HG02938 (cell line): ENCODE data around the gene LINGO1.

Experiments used
- ATAC-seq: cut with Tn5 transposase; IDR thresholded peaks from one replicate; pipeline ENCODE4 v1.9.1; 2021; ENCODE audit warnings: mild to moderate bottlenecking, moderate library complexity; ENCODE audit not compliant: unreplicated experiment

Gene LINGO1

DNA sequence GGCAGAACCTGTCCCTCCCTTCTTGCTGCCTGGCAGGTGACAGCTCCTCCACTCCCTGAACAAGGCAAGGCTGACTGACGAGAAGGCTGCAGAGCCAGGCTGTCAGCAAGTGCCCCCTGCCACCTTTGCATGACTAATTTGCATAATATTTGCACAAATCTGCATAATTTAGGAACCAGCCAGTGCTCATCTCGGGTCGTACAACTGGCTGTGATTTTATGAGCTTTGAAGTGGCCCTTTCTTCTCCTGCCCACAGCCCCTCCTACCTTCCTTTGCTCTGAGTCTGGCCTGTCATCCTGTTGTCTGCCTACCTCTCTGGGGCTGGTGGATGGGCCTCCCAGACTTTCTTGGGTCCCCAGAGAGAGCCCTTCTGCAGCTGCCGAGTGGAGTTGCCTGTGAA lies 58.9 kb downstream of the LINGO1 start:
- ATAC-seq: no peak

DNA sequence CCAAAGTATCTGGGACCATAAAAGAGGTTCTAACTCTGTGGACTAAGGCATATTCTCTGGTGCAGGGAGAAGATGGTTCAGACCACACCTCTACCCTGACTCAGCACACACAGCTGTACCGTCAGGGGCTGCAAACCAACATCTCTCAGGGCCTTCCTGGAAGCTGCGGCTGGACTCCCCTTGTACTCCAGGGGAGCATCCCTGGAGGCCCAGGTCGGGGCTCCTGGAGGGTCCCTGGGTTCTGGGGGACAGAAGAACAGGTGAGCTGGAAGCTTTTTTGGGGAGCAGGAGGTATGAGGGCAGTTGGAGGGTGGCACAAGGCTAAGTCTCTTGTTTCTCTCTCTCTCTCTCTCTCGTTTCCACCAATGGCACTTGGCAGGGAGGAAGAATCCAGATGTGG lies 60.5 kb downstream of the LINGO1 start:
- ATAC-seq: no peak

DNA sequence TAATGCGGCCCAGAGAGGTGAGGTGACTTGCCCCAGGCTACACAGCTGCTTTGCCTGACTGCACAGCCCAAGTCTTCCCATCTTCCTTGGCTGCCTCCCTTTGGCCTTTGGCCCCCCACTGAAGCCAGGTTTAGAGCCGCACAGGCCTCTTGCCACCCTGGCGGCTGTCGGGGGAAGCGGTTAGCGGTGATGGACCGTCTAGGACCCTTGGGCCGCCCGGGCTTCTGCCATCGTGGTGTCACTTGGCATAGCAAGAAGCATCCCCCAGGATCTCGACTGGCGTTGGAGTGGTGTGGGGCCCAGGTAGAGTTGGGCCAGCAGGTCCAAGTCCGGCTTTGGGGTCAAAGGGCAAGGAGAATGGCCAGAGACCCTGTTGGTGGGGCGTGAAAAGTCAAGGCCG lies 61.0 kb downstream of the LINGO1 start:
- no peak for ATAC-seq

DNA sequence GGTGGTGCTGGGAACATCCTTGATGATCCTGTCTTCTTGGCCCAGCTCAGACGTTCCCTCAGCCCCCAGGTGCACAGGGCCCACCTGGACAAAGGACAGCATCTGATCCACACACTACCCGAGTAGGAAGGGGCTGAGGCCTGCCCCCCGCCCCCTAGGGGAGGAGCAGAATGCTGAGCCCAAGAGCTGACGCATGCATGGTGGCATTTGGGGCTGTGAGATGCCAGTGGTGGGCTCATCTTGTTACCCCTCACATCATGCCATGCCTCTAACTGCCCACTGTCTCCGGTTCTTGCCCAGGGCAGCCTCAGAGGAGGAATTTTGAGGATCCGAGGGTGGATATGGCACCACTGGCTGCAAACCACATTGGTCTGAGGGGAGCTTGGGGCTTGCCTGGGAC lies 61.5 kb downstream of the LINGO1 start:
- ATAC-seq: no peak

DNA sequence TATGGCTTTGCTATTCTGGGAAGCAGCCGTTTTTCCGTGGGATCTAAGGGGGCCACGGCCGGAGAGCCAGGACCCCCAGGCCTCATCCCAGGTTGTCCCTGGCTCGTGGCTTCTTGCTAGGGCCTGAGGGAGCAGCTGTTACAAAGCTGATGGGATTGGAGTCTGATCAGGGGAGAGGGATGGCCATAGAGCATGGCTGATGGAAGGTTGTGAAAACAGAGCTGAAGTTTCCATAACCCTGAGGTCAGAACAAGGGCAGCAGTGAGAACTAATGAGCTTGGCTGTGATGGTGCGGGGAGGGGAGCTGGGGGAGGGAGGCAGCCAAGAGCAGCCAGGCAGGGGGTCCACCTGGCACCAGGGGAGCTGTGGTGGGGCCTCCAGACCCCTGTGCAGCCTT lies 63.0 kb downstream of the LINGO1 start:
- ATAC-seq: no peak

DNA sequence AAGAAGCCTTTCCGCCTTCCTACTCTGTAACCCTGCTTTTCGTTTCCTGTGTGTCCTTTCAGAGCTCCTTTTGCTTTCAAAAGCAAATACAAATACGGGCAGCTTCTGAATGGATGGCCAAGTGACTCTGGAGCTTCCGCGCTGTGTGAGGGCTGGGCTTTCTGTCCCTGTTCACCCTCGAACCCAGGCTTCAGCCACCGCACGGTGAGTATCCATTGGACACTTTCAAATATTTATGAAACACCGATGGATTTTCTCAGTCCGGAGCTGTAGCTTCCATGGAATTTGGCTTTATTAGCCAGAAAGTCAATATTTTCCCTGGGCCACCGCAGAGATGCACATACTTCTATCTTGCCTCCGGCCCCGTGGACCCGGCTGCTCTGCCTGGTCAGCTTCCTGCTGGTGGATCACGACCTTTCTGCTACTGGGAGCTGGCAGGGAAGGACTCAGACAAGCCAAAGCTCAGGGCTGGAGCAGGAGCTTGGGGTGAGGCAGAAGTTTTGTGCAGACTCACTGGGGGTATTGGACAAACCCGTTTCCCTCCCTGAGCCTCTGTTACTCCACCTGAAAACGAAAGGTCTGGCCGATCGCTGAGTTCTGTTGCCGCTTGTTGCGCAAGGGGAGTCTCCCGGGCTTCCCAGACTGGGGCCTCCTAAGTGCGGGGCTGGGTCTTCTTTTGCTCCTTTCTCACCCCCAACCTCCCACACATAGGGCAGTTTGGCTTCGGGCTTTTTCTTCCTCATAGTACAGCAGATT lies 63.6 kb downstream of the LINGO1 start:
- ATAC-seq: no peak

DNA sequence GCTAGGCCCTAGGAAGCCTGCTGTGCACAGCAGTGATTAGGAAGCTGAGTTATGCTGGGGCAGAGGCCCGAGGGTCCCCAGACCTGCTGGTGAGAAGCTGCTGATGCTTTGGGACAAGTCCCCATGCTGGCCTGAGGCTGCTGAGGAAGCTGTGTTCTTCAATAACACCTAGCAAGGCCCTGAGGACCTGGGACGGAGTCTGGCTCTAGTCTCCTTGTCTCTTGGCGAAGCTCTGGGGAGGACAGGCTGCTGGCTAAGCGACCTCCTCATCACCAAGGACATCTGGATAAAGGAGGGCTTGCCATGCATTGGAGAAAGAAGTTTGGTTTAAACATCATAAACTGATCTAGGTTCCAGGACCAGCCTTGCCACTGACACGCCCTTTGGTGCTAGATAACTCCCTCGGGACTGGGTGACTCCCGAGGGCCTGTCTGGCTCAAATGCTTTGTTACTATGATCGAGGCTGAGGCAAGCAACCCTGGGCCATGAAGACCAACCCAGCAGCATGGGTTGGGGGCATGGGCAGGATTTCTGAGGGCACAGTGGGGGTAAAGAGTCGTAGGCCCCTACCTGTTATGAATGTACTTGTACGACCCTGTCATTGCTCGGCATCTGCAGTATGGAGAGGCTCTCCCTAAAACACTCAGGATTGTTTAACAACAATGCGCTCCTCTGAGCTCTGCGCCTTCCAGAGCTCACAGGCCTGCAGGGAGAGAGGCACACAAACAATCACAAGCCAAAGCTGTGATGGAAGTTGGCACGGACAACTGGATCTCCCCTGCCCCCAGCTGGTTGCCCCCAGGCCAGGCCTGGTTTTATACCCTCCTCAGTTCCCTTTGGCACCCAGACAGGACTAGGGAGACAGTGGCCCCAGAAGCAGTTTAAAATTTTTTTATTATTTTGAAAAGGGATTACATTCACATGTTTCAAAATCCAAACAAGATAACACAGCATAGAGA lies 64.4 kb downstream of the LINGO1 start:
- ATAC-seq: no peak

DNA sequence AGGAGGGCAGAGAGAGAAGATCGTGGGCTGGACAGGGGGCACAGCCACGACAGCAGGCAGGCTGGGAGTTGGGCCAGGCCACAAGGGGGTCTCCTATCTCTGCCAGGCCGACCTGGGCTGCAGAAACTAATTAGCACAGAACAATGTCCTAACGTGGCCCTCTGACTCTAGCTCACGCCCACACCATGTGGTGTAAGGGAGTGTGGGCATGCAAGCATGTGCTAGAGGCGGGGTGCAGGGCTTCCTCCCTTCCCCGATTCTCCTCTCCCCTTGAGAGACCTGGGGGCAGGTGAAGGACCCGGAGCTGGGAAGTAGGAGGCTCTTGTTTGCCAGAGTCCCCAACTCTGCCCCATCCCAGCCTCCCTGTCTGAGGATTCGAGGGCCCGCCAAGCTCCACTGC lies 65.5 kb downstream of the LINGO1 start:
- no peak for ATAC-seq

DNA sequence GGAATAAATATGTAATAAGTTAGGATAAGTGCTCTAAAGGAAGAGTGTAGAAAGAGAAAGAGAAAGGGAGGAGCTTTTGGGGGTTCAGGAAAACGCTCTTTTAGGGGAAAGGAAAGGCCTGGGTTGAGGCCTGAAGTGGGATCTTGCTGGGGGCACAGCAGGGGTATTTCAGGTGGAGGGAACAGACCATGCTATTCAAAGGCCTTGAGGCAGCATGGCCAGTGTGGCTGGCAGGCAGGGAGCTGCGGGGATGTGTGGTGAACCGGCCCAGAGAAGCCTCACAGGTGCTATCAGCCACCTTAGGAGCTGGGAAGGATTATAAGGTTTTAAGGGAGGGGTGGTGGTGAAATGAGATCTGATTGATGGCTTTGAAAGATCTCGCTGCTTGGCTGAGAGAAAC lies 66.6 kb downstream of the LINGO1 start:
- ATAC-seq: no peak

DNA sequence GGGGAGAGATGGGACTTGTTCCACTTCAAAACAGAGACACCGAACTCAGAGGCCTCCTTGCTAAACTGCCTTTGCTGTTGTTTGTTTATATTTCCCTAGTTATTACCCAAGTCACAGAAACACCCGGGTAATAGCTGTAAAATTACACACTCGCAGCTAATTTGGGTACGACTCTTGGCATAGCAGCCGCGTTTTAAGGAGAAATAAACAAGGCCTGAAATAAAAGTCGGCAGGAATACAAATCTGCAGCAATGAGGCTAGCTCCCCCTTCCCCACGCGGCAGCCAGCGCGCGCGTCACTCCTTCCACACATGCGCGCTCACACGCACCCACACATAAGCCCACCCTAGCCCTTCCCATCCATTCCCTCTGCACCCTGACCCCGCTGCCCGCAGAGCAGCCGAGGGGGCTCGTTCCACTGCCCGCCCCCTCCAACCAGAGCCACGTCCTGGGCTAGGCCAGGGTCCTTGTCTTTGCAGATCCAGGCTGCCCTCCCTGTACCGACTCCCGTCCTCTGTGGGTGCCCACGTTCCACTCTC lies 67.3 kb downstream of the LINGO1 start:
- no peak for ATAC-seq

DNA sequence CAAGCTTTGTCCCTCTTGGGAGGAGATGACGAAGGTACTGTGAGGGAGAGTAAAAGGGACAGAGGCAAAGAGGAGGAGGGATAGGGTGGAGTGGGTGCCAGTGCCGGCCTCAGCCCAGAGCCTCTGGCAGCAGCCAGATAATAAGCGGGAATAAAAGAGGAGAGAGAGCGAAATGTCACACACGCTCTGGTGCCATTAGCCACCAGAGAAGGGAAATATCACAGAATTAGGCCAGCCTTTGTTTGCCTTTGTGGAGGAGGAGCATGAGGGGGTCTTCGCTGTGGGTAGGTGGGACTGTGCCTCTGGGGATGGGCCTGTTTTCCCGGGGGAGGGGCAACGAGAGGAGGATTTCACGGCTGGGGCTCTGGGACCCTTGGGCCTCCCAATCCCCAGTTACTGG lies 67.8 kb downstream of the LINGO1 start:
- ATAC-seq: no peak

DNA sequence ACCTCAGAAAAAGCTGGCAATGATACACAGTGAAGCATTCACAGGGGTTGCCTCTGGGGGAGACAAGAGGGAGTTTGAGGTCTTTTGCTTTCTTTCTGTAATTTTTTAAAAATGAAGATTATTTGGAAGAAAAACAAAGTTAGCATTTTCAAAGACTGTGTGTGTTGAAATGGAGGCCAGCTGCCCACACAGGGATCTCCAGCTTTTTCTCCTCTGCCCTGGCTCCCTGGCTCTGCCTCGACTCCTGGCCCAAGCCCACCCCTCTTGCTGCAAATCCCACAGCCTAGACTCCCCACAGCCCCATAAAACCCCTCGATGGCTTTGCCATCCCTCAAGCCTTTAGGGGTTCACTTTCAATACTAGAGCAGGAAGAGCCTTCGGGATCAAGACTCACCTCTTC lies 68.4 kb downstream of the LINGO1 start:
- no peak for ATAC-seq

DNA sequence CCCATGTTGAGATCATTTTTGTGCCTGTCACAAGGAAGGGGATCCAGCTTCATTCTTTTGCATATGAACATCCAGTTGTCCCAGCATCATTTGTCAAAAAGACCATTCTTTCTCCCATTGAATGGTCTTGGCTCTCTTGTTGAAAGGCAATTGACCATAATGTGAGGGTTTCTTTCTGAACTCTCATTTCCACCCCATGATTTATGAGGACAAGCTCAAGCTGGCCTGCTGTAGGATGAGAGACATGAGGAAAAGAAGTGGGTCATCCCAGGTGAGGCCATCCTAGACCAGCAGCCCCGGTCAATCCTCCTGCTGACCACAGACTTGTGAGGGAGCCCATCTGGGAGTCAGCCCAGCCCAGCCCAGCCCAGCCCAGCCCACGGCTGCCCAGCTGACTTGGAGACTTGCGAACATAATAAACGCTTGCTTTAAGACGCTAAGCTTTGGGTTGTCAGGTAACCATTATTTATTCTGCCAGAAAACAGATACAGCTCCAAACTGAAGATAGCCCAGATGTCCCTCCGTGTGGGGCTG lies 69.0 kb downstream of the LINGO1 start:
- no peak for ATAC-seq
